C4-2B (cell line): ENCODE data around the gene FRMD5.

Source experiments
- CTCF ChIP-seq: fragments of 450-650 bp; conservative IDR thresholded peaks from 2 replicates; pipeline ENCODE4 v1.5.1; 2017; ENCODE audit warnings: mild to moderate bottlenecking
- ZFX ChIP-seq: fragments of 450-650 bp; IDR thresholded peaks from 2 replicates; pipeline ENCODE4 v1.6.1; 2017

GRCh38 chr15:44035781-44036699, 159.0 kb downstream of the FRMD5 start:
- TF ChIP-seq CTCF, result no peak
- no peak for TF ChIP-seq ZFX
